H4 (cell line): Measurements from ENCODE around the gene ZNF644. TPM values are rescaled to one million over a fixed set of nuclear protein-coding genes. Genes with fewer than 3 reads are reported as not detected.

ENCODE experiments used
- DNase-seq: peaks from one replicate; pipeline ENCODE4 v3.0.0-alpha.2; 2015; ENCODE audit warnings: low spot score
- total RNA-seq: library from RNA; depleted of rRNA; stranded (reverse); fragments of >200 nt; shearing (Covaris generic); gene quantifications from 2 replicates; pipeline ENCODE4 v1.2.3, GENCODE V29; 2014

ZNF644 gene
- total RNA-seq, 1 experiment from 2014 or later, result 23.4 TPM

- DNase-seq, result peak; percentile 60
Observed at GRCh38 chr1:91020967-91021685, 709 bp downstream of the ZNF644 start.

GRCh38 chr1:91020486-91020885 lies 1.3 kb downstream of the ZNF644 start:
- DNase-seq, result no peak

DNA sequence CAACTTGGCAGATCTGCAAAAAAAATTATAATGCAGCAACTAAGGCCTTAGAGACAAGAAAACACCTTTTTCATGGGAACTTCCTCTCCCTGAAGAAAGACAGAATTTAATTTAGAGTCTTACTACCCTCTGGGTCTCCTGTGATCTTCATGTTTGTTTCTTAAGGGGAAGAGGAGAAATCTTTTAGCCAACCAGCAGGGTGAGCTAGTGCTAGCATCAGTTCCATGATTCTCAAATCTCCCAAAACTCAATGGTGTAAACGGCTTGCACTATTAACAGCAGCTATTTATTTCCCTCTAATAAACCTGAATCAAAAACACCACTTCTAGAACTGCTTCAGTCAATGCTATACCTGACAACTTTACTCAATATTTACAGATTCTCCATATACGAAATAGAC lies 3.8 kb downstream of the ZNF644 start:
- peak; percentile 8 for DNase-seq

DNA sequence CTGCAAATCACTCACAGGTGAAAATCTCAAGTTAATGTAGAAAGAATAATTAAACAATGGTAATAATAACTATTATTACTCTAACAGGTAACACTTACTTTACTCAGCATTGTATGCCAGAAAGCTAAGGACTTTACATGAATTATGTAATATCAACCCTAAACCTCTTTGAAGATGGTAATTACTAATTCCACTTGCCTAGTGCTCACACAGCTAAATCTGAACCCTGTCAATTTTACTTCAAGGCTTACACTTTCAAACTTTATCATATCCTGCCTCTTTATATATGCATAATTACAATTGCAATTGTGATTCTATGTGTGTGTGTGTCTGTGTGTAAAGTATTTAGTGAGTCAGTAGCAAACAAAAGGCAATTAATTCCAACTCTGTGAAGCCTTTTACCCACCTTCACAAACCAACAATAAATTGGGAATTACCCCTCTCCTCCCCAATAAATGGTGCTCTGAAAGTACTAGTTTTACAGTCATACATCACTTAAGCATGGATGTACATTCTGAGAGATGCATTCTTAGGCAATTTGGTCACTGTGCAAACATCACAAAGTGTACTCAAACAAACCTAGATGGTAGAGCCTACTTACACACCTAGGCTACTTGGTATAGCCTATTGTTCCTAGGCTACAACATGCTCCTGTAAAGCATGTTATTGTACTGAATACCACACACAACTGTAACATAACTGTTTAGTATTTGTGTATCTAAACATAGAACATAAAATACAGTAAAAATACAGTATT lies 5.9 kb downstream of the ZNF644 start:
- no peak for DNase-seq

DNA sequence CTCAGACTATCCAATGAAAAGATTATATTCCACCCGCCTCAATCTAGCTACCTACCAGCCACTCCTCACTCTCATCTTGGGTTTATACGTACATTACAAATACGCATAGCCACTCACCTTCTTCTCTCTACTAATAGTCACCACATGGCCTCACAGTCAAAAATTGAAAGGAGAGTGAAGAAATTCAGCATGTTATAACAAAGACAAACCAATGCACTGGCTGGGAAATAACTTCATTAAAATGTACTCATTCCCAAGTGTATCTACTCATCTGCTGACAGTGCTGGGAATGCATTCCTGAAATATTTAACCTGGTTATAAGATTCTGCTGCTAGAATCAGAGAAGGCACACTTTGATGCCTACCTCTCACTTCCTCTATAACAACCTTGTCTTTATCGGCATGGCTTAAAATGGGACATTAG lies 6.5 kb downstream of the ZNF644 start:
- no peak for DNase-seq

- DNase-seq, result no peak
Observed at GRCh38 chr1:91014475-91014874, 7.4 kb downstream of the ZNF644 start.

DNA sequence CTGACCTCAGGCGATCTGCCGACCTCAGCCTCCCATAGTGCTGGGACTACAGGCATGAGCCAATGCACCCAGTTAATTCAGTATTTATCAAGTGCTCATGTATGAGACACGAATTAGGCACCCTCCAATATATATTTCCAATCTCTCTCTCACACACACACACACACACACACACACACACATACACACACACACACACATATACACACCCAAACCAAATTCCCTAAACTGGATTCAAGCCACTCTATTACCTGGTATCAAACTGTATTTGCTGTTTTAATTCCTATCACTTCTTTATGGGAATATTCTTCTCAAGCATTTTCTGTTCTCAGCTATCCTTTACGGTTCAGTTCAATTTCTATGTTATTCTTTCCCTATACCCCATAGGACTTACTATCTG lies 8.5 kb downstream of the ZNF644 start:
- no peak for DNase-seq

DNA sequence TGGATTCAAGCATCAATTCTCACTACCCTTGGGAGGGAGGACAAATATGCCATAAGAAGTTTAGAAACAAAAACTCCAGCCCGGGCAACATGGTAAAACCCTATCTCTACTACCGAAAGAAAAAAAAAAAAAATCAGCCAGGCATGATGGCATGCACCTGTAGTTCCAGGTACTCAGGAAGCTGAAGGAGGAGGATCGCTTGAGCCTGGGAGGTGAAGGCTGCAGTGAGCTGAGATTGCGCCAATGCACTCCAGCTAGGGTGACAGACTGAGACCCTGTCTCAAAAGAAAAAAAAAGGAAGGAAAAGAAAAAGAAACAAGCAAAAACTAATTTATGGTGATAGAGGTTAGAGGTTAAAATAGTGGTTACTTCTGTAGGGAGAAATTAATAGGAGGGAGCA lies 9.6 kb downstream of the ZNF644 start:
- no peak for DNase-seq

- DNase-seq, result no peak
Observed at GRCh38 chr1:91011726-91012125, 10.1 kb downstream of the ZNF644 start.

DNA sequence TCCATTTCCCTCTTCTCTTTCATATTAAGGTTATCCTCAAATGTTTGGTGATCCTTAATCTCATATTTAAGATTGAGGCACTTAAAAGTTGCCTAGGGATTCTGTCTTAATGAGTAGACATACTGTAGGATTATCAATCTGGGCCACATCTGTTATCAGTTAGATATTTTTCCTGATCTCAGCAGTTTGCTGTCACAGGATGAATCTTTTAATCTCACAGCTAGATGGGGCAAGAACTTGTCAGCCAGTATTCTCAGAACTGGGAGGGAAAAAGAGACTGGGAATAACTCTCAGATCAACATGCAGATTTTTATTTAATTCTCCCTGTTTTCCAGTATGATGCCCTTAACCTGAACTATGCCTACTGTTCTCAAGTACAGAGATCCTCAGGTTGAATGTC lies 14.0 kb downstream of the ZNF644 start:
- DNase-seq, result no peak

DNA sequence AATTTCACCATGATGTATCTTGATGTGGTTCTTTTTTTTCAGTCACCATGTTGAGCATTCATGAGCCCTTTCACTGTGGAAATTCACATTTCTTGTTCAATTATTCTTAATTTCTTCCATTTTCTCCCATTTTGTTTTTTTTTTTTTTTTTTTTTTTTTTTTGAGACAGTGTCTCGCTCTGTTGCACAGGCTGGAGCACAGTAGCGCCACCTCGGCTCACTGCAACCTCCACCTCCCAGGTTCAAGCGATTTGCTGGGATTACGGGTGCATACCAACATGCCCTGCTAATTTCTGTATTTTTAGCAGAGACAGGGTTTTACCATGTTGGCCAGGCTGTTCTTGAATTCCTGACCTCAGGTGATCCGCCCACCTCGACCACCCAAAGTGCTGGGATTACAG lies 14.7 kb downstream of the ZNF644 start:
- DNase-seq, result no peak

DNA sequence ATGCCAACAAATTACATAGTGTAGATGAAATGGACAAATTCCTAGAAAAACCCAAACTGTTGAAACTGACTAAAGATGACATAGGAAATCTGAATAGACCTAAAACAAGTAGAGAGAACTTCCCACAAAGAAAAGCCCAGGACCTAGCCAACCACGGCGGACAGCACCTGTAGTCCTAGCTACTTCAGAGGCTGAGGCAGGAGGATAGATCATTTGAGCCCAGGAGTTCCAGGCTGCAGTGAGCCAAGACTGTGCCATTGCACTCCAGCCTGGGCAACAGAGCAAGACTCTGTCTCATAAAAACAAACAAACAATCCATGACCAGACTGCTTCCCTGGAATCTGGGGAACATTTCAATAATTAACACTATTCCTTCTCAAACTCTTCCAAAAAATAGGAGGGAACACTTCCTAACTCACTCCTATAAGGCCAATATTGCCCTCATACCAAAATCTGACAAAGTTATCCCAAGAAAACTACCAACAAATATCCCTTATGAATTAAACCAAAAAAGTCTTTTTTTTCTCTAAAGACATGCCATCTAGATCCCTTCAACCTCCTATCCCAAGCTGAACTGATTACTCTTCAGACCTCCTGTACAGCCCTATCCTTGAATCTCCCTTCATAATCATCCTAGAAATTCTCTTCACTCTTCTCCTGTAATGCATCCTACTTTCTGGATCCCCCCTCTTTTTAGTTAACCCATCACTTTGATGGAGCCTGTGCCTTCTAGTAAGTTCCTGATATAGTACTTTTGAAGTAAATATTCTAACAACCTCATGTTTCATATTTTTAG lies 15.5 kb downstream of the ZNF644 start:
- DNase-seq, result no peak

DNA sequence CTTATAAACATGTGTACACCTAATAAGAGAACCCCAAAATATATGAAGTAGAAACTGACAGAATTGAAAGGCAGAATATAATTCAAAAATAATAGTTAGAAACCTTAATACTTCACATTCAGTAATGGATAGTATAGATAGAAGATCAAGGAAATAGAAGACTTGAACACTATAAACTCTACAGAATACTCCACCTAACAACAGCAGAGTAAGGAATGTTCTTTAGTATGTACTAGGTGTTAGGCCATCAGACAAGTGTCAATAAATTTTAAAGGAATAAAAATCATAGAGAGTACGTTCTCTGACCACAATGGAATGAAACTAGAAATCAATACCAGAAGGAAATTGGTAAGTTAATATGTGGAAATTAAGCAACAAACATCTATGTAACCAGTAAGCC lies 16.6 kb downstream of the ZNF644 start:
- DNase-seq, result no peak

- no peak for DNase-seq
Observed at GRCh38 chr1:91004145-91004544, 17.7 kb downstream of the ZNF644 start.

GRCh38 chr1:90996742-90997413 lies 25.0 kb downstream of the ZNF644 start:
- DNase-seq, result no peak

DNA sequence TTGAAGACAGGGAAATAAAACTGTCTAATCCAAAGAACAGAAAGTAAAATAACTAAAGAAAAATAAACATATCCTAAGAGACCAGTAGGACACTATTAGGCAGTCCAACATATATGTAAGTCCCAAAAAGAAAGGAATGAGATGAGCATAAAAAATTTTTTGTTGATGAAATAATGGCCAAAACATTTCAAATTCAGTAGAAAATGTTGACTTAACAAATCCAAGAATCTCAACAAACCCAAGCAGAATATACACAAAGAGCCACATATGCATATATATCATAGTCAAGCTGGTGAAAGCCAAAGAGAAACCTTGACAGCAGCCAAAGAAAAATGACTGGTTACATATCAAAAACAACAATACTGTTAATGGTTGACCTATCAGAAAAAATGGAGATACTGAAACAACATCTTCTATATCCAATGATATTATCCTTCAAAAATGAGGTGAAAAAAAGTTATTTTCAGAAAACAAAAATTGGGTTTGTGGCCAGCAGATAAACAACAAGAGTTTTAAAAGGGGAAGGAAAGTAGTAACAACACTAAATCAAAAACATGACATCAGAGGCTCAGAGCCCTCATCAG lies 26.4 kb downstream of the ZNF644 start:
- DNase-seq, result no peak

- no peak for DNase-seq
Observed at GRCh38 chr1:90994461-90994860, 27.4 kb downstream of the ZNF644 start.

DNA sequence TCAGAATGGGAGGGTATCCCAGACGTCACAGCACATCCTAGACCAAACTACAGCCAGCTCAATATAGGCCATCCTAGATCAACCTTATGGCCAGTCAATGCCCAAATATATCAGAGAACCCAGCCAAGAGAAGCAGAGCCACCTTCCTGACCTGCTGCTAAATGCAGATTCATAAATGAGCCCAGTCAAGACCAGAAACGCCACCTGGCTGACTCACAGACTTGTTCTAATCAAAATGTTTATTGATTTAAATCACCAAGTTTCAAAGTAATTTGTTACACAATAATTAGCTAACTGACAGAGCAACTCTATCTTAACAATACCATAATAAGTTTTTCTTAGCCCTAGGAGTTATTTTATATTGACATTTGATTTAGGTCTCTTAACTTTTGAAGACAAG lies 28.6 kb downstream of the ZNF644 start:
- no peak for DNase-seq

DNA sequence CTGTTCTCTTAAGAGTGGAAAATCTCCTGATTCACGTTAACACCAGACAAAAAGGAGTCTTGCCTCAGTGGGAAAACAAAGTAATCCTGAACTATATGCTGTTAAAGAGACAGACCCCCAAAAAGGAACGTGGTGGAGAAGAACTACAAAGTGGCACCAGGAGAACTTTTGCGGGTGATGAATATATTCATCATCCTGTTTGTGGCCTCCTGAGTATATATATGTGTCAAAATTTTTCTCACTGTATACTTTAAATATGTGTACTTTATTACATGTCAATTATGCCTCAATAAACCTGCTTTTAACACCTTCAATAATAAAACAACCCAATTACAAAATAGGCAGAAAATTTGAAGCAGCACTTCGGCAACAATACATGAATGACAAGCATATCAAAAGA lies 31.1 kb downstream of the ZNF644 start:
- DNase-seq, result no peak

DNA sequence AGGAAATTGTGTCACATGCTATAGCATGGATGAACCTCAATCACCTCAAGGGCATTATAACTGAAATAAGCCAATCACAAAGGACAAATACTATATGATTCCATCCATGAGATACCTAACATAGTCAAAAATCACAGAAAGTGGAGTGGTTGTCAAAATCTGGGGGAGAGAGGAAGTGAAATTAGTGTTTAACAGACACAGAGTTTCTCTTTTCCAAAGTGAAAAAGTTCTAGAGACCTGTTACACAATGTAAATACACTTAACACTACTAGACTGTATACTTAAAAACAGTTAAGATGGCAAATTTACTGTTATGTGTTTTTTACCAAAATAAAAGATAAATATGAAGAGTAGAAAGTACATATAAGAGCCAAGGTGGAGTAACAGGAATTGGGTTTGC lies 31.8 kb downstream of the ZNF644 start:
- DNase-seq, result no peak

DNA sequence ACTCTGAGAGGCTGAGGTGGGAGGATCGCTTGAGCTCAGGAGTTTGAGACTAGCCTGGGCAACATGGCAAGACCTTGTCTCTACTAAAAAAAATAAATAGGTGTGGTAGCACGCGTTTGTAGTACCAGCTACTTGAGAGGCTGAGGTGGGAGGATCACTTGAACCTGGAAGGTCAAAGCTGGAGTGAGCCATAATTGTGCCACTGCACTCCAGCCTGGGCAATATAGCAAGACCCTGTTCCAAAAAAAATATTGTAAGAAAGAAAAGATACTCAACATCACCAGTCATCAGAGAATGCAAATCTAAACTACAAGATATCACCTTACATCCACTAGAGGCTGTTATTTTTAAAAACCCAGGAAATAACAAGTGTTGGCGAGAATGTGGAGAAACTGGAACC lies 32.5 kb downstream of the ZNF644 start:
- DNase-seq, result no peak

DNA sequence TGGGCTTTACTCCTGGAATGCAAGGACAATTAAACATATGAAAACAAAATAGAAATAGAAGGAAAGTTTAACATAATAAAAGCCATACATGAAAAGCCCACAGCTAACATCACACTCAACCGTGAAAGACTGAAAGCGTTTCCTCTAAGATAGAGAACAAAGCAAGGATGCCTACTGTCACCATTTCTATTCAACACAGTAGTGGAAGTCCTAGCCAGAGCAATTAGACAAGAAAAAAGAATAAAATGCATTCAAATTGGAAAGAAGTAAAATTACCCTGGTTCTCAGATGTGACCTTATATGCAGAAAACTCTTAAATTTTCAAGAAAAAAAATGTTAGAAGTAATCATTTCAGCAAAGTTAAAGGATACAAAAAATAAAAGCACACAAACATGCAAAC lies 34.0 kb downstream of the ZNF644 start:
- DNase-seq, result no peak
